T-helper 1 cell treated with Interleukin-12 subunit alpha and Interleukin-12 subunit beta and Interleukin-4 antibody, amounts not matched to agents 30 μg/mL and 1 μg/mL, for 36 hours (primary cell): ENCODE measurements around the gene TMEM167B.

Experiments used
- H3K27ac Mint-ChIP-seq: one replicate; pipeline ENCODE4 v1.8.0; 2021; ENCODE audit warnings: mild to moderate bottlenecking, mixed read lengths
- H3K27me3 Mint-ChIP-seq: one replicate; pipeline ENCODE4 v1.8.0; 2021; ENCODE audit warnings: low read depth, mixed read lengths
- H3K36me3 Mint-ChIP-seq: one replicate; pipeline ENCODE4 v1.8.0; 2021; ENCODE audit warnings: low read depth, mixed read lengths
- H3K4me1 Mint-ChIP-seq: one replicate; pipeline ENCODE4 v1.8.0; 2021; ENCODE audit warnings: low read depth, mixed read lengths
- H3K4me3 Mint-ChIP-seq: one replicate; pipeline ENCODE4 v1.8.0; 2021; ENCODE audit warnings: mild to moderate bottlenecking, moderate library complexity, mixed read lengths
- H3K9me3 Mint-ChIP-seq: one replicate; pipeline ENCODE4 v1.8.0; 2021; ENCODE audit warnings: mixed read lengths

TMEM167B gene

GRCh38 chr1:109115685-109116084 lies 25.1 kb downstream of the TMEM167B start:
- peaks cover 26% of the 10 kb centered on the region for H3K4me1 Mint-ChIP-seq
- peak overlapping the region; percentile 13 for H3K27ac Mint-ChIP-seq
- H3K9me3 Mint-ChIP-seq, result no peaks in the 10 kb centered on the region
- H3K4me3 Mint-ChIP-seq, result no peak overlapping the region
- H3K36me3 Mint-ChIP-seq, result peaks cover 2% of the 10 kb centered on the region
- H3K27me3 Mint-ChIP-seq, result peaks cover 22% of the 10 kb centered on the region

DNA sequence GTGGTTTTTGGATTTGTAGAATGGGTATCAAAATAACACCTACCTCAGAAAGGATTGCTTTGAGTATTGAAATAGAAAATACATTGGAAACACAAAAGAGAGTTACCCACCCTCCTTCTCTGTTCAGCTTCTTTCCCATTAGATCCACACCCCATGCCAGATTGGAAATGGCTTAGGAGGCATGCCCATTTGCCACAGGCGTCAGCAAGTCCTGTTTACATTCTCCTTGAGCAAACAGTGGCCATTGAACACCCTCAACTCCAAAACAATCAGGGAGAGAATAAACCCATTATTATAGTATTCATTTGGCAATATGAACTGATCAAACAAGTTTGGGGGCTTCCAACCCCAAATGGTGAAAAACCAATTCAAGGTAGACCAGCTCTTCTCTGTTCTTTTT lies 25.7 kb downstream of the TMEM167B start:
- Mint-ChIP-seq H3K36me3 (peaks cover 2% of the 10 kb centered on the region), H3K4me1 (peaks cover 26% of the 10 kb centered on the region), H3K27me3 (peaks cover 18% of the 10 kb centered on the region), H3K27ac (no peak overlapping the region), H3K4me3 (no peak overlapping the region), H3K9me3 (no peaks in the 10 kb centered on the region)

- Mint-ChIP-seq H3K27ac (no peak overlapping the region), H3K27me3 (peaks cover 6% of the 10 kb centered on the region), H3K9me3 (no peaks in the 10 kb centered on the region)
Measured at GRCh38 chr1:109118089-109118488, 27.5 kb downstream of the TMEM167B start.

DNA sequence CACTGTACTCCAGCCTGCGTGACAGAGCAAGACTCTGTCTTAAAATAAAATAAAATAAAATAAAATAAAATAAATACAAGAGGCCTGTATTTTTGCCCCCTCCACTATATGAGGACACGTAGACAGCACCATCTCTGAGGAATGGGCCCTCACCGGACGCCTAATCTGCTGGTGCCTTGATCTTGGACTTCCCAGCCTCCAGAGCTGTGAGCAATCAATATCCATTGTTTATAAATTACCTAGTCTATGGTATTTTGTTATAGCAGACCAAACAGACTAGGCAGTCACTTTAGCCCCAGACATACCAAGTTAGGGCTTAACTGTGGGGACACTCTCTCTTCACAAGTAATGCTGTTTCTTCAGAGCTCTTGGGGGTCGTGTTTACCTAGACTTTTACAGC lies 29.8 kb downstream of the TMEM167B start:
- Mint-ChIP-seq H3K4me3 (no peak overlapping the region), H3K4me1 (peaks cover 4% of the 10 kb centered on the region), H3K27ac (no peak overlapping the region), H3K27me3 (no peaks in the 10 kb centered on the region), H3K36me3 (no peaks in the 10 kb centered on the region), H3K9me3 (no peaks in the 10 kb centered on the region)

More at GRCh38 chr1:109118089-109118488, 27.5 kb downstream of the TMEM167B start:
- peaks cover 15% of the 10 kb centered on the region for H3K4me1 Mint-ChIP-seq
- peaks cover 2% of the 10 kb centered on the region for H3K36me3 Mint-ChIP-seq
- no peak overlapping the region for H3K4me3 Mint-ChIP-seq

- no peak overlapping the region for H3K27ac Mint-ChIP-seq
- H3K9me3 Mint-ChIP-seq, result no peaks in the 10 kb centered on the region
- H3K4me3 Mint-ChIP-seq, result no peak overlapping the region
- H3K36me3 Mint-ChIP-seq, result no peaks in the 10 kb centered on the region
- no peaks in the 10 kb centered on the region for H3K27me3 Mint-ChIP-seq
- H3K4me1 Mint-ChIP-seq, result peaks cover 17% of the 10 kb centered on the region
Measured at GRCh38 chr1:109131059-109131458, 40.5 kb downstream of the TMEM167B start.

DNA sequence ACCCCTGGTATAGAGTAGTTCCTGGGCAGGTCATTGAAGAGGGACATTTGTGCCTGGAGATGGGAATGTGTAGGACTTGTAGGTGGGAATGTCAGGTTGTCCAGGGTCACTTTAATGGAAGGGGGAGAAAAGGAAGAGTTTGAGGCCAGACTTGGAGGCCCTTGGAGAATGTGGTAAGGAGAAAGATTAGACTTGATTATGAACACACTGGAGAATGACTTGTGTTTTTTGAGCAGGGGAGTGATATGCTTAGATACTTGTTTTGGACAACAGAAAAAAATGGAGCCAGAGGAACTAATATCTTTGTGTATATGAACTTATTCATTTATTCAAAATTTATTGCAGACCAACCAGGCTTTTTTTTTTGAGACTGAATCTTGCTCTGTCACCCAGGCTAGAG lies 41.2 kb downstream of the TMEM167B start:
- Mint-ChIP-seq H3K27me3 (no peaks in the 10 kb centered on the region), H3K4me1 (peaks cover 17% of the 10 kb centered on the region), H3K9me3 (no peaks in the 10 kb centered on the region), H3K4me3 (no peak overlapping the region), H3K36me3 (no peaks in the 10 kb centered on the region), H3K27ac (no peak overlapping the region)

GRCh38 chr1:109133002-109133706 lies 42.6 kb downstream of the TMEM167B start:
- Mint-ChIP-seq H3K4me3 (no peak overlapping the region), H3K27me3 (no peaks in the 10 kb centered on the region), H3K36me3 (no peaks in the 10 kb centered on the region), H3K9me3 (no peaks in the 10 kb centered on the region), H3K4me1 (peaks cover 17% of the 10 kb centered on the region), H3K27ac (no peak overlapping the region)

GRCh38 chr1:109133815-109134214 lies 43.3 kb downstream of the TMEM167B start:
- Mint-ChIP-seq H3K4me1 (peaks cover 17% of the 10 kb centered on the region), H3K36me3 (no peaks in the 10 kb centered on the region), H3K9me3 (no peaks in the 10 kb centered on the region), H3K27me3 (no peaks in the 10 kb centered on the region), H3K27ac (no peak overlapping the region), H3K4me3 (no peak overlapping the region)

- Mint-ChIP-seq H3K4me3 (no peak overlapping the region), H3K9me3 (no peaks in the 10 kb centered on the region), H3K4me1 (peaks cover 17% of the 10 kb centered on the region), H3K27ac (no peak overlapping the region), H3K27me3 (no peaks in the 10 kb centered on the region), H3K36me3 (no peaks in the 10 kb centered on the region)
Measured at GRCh38 chr1:109134423-109134822, 43.9 kb downstream of the TMEM167B start.

- Mint-ChIP-seq H3K36me3 (no peaks in the 10 kb centered on the region), H3K27me3 (no peaks in the 10 kb centered on the region), H3K9me3 (no peaks in the 10 kb centered on the region), H3K4me3 (no peak overlapping the region), H3K27ac (no peak overlapping the region), H3K4me1 (peaks cover 16% of the 10 kb centered on the region)
Measured at GRCh38 chr1:109135940-109136339, 45.4 kb downstream of the TMEM167B start.

- H3K4me1 Mint-ChIP-seq, result peaks cover 14% of the 10 kb centered on the region
- no peak overlapping the region for H3K27ac Mint-ChIP-seq
- H3K36me3 Mint-ChIP-seq, result no peaks in the 10 kb centered on the region
Measured at GRCh38 chr1:109136766-109137165, 46.2 kb downstream of the TMEM167B start.

GRCh38 chr1:109137958-109138357 lies 47.4 kb downstream of the TMEM167B start:
- Mint-ChIP-seq H3K9me3 (no peaks in the 10 kb centered on the region), H3K27me3 (no peaks in the 10 kb centered on the region), H3K27ac (no peak overlapping the region), H3K4me1 (peaks cover 14% of the 10 kb centered on the region), H3K4me3 (no peak overlapping the region), H3K36me3 (no peaks in the 10 kb centered on the region)

More at GRCh38 chr1:109136766-109137165, 46.2 kb downstream of the TMEM167B start:
- no peaks in the 10 kb centered on the region for H3K9me3 Mint-ChIP-seq
- no peak overlapping the region for H3K4me3 Mint-ChIP-seq
- no peaks in the 10 kb centered on the region for H3K27me3 Mint-ChIP-seq

- Mint-ChIP-seq H3K4me3 (no peak overlapping the region), H3K9me3 (no peaks in the 10 kb centered on the region), H3K4me1 (peaks cover 14% of the 10 kb centered on the region)
Measured at GRCh38 chr1:109138358-109138757, 47.8 kb downstream of the TMEM167B start.

DNA sequence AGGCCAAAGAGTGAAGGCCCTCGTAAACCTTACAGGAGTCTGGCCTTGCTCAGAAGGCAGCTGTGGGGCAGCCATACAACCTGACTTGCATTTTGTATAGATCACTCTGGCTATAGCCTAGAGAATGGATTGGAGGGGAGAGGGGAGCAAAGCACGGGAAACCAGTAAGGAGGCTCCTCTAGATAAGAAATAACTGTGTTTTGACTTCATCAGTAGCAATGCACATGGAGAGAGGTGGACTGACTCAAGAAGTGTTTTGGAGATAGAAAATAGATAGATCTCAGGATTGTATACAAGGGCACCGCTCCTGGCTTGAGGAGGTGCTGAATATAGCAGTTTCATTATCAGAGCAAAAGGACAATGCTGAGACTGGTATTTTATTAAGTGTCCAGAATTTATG lies 49.8 kb downstream of the TMEM167B start:
- H3K27me3 Mint-ChIP-seq, result no peaks in the 10 kb centered on the region
- H3K36me3 Mint-ChIP-seq, result no peaks in the 10 kb centered on the region
- H3K27ac Mint-ChIP-seq, result no peak overlapping the region
- no peaks in the 10 kb centered on the region for H3K9me3 Mint-ChIP-seq
- H3K4me3 Mint-ChIP-seq, result no peak overlapping the region
- H3K4me1 Mint-ChIP-seq, result no peaks in the 10 kb centered on the region

More at GRCh38 chr1:109138358-109138757, 47.8 kb downstream of the TMEM167B start:
- H3K27ac Mint-ChIP-seq, result no peak overlapping the region
- no peaks in the 10 kb centered on the region for H3K27me3 Mint-ChIP-seq
- H3K36me3 Mint-ChIP-seq, result no peaks in the 10 kb centered on the region

DNA sequence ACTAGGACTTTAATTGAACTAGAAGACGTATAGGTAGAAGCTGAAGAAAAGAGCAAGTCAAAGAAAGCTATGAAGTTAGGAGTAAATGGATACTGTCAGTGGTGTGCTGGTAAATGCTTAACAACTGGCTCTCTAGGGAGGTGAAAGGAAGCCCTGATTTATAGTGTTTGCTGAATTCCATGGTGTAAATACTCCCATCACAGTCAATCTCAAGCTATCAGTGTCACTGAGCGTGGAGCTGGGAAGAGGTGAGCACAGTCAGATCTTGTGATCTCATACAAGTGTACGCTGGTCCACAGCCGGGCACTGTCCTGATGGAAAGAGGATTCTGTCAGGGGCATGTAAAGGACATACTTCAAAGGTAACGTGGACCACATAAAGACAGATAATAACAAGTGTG lies 51.7 kb downstream of the TMEM167B start:
- H3K36me3 Mint-ChIP-seq, result no peaks in the 10 kb centered on the region
- H3K4me3 Mint-ChIP-seq, result no peak overlapping the region
- no peak overlapping the region for H3K27ac Mint-ChIP-seq
- H3K4me1 Mint-ChIP-seq, result no peaks in the 10 kb centered on the region
- H3K27me3 Mint-ChIP-seq, result no peaks in the 10 kb centered on the region
- H3K9me3 Mint-ChIP-seq, result no peaks in the 10 kb centered on the region
